Gastroesophageal sphincter (tissue), 3 donors: ENCODE results near the gene CTIF.

Experiments
- EP300 ChIP-seq: sonication (generic); formaldehyde crosslinking; IDR thresholded peaks from one replicate; pipeline ENCODE4 v1.6.1; 2017; ENCODE audit warnings: antibody characterized with exemption, mild to moderate bottlenecking
- POLR2A ChIP-seq, 2 donors: fragments of 450-650 bp; IDR thresholded peaks; one replicate each; pipeline ENCODE4 v1.6.1; 2017; ENCODE audit warnings: antibody characterized with exemption in 2 of 2, mild to moderate bottlenecking in 2 of 2, moderate library complexity in 1 of 2
- POLR2AphosphoS5 ChIP-seq: sonication (generic); formaldehyde crosslinking; IDR thresholded peaks from one replicate; pipeline ENCODE4 v1.6.1; 2017; ENCODE audit warnings: antibody characterized with exemption
- TF ChIP-seq, protein P1 (sequence below), 4 experiments: fragments of 200-600 bp in 2 of 4; fragments of 450-650 bp in 2 of 4; sonication (generic) in 1 of 4; IDR thresholded peaks; one replicate each; pipeline ENCODE4 v1.5.1; 2017 to 2019; ENCODE audit warnings: antibody characterized with exemption in 4 of 4, mild to moderate bottlenecking in 2 of 4, moderate library complexity in 2 of 4

DNA sequence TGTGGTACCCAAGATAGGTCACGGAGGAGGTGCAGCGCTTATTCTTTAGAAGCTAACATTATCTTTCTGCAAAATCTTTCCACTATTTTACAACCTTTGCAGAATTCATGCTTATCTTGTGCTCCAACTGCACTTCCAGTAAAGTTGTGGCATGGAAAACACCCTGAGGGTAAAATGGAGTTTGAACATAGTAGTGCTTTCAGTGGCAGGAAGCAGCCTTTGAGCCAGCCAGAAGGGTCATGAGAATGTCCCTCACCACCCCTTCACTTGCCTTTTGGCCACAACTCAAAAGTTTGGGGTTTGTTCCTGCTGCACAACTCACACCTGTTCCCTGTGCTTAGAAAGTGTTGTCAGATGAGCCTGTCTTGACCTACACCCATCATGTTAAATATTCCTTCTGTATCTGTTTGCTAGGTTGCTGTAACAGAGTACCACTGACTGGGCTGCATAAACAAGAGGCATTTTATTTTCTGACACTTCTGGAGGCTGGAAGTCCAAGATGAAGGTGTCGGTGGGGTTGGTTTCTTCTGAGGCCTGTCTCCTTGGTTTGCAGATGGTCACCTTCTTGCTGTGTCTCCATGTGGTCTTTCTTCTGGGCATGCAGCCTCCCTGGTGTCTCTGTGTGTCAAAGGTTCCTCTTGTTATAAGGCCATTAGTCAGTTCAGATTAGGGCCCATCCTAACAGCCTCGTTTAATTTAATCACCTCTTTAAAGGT is 217.8 kb downstream of the CTIF start:
- TF ChIP-seq, protein P1, sequence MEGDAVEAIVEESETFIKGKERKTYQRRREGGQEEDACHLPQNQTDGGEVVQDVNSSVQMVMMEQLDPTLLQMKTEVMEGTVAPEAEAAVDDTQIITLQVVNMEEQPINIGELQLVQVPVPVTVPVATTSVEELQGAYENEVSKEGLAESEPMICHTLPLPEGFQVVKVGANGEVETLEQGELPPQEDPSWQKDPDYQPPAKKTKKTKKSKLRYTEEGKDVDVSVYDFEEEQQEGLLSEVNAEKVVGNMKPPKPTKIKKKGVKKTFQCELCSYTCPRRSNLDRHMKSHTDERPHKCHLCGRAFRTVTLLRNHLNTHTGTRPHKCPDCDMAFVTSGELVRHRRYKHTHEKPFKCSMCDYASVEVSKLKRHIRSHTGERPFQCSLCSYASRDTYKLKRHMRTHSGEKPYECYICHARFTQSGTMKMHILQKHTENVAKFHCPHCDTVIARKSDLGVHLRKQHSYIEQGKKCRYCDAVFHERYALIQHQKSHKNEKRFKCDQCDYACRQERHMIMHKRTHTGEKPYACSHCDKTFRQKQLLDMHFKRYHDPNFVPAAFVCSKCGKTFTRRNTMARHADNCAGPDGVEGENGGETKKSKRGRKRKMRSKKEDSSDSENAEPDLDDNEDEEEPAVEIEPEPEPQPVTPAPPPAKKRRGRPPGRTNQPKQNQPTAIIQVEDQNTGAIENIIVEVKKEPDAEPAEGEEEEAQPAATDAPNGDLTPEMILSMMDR (IDR thresholded peaks at IDR 0.05) = no peak
- no peak for TF ChIP-seq POLR2A (IDR thresholded peaks at IDR 0.05)
- TF ChIP-seq POLR2AphosphoS5 = no peak
- no peak for TF ChIP-seq EP300
